ENCODE measurements around the gene FGD6.
A peak's percentile ranks its signal among the peaks of the same experiment; 100 is the strongest.

Gene FGD6

DNA sequence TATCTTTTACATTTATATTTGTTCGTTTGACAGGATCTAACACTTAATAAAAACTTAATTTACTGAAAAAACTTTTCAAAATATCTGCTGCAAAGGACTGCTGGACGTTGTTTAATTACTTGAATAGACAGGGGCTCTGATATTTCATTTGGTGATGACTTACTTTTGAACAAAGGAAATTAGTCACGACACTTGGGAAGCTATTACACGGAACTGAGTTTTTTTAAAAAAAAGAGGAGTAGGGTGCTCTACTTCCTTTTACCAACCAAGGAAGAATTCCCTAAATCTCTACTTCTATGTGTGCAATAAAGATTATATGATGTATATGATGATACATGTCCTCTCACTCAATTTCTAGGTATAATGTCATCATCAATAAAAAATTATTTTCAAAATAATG, 4.7 kb downstream of the FGD6 start:
- ChIA-PET POLR2A (ENCODE audit: low non-redundant PET) (no interaction called here), CTCF (no interaction called here)
- TF ChIP-seq, protein P1, sequence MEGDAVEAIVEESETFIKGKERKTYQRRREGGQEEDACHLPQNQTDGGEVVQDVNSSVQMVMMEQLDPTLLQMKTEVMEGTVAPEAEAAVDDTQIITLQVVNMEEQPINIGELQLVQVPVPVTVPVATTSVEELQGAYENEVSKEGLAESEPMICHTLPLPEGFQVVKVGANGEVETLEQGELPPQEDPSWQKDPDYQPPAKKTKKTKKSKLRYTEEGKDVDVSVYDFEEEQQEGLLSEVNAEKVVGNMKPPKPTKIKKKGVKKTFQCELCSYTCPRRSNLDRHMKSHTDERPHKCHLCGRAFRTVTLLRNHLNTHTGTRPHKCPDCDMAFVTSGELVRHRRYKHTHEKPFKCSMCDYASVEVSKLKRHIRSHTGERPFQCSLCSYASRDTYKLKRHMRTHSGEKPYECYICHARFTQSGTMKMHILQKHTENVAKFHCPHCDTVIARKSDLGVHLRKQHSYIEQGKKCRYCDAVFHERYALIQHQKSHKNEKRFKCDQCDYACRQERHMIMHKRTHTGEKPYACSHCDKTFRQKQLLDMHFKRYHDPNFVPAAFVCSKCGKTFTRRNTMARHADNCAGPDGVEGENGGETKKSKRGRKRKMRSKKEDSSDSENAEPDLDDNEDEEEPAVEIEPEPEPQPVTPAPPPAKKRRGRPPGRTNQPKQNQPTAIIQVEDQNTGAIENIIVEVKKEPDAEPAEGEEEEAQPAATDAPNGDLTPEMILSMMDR (conservative IDR thresholded peaks at IDR 0.05; ENCODE audit: low read depth), result no peak
- DNase-seq (ENCODE audit: low spot score), result peak; percentile 30
- H3K27ac ChIP-seq, result no peak overlapping the region

DNA sequence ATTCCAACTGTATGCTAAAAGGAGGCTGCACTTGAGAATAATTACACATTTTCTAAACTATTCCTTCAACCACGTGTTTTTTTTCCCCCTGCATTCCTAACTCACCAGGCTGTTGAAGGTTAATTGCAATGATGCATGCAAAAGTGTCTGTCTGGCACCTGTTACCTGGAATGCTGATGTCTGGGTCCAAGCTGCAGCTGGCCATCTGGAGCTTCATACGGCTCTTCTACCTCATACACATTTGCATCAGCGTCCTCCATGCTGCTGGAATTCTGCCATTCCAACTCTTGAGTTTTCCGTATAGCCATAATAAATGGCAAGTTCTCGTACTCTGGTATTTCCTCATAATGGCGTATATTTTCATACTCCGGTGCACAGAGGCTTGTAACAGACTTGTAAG, 8.6 kb downstream of the FGD6 start:
- POLR2A ChIA-PET (ENCODE audit: low non-redundant PET), result no interaction called here
- H3K27ac ChIP-seq, result no peak overlapping the region
- CTCF ChIA-PET, result no interaction called here
- no peak for DNase-seq (ENCODE audit: low spot score)
- TF ChIP-seq, protein P1 (conservative IDR thresholded peaks at IDR 0.05; ENCODE audit: low read depth), result no peak

DNA sequence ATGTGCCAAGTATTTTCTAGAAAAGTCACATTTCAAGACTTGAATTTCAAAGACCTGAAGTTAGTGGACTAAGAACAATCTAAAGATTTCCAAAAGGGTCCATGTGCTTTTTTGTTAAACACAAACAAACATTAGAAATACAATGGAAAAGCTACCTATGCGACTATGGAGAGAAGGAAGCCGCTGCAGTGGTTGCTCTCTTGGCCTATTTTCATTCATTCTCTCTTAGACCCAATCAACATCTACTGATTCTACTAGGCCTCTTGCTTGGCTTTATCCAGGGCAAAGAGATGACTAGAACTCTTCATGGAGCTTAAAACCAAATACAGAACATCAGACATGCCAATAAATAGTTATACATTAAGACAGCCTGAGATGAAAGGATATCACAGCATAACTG, 9.9 kb downstream of the FGD6 start:
- no peak overlapping the region for H3K27ac ChIP-seq
- DNase-seq (ENCODE audit: low spot score), result no peak
- ChIA-PET CTCF (interaction anchor here (1.9 kb wide), 1 partner anchor 10 kb away, joined by 9 read pairs; the partner anchor contains the start of genes FGD6 and VEZT), POLR2A (ENCODE audit: low non-redundant PET) (no interaction called here)
- TF ChIP-seq, protein P1 (conservative IDR thresholded peaks at IDR 0.05; ENCODE audit: low read depth), result no peak

- TF ChIP-seq, protein P1 (conservative IDR thresholded peaks at IDR 0.05; ENCODE audit: low read depth), result no peak
- peak overlapping the region; percentile 93 for H3K27ac ChIP-seq
- ChIA-PET CTCF (interaction anchor here (0.6 to 1.9 kb wide), 3 partner anchors 10 to 277 kb away, joined by 3 to 9 read pairs (median 5); partner anchors contain the start of genes FGD6 and VEZT), POLR2A (ENCODE audit: low non-redundant PET) (no interaction called here)
- no peak for DNase-seq (ENCODE audit: low spot score)
Observed at GRCh38 chr12:95206916-95207315, 10.4 kb downstream of the FGD6 start.

GRCh38 chr12:95205685-95206084, 11.6 kb downstream of the FGD6 start:
- CTCF ChIA-PET, result interaction anchor here (0.6 to 1.9 kb wide), 4 partner anchors 11 to 89 kb away, joined by 4 to 9 read pairs (median 5); partner anchors contain the start of genes FGD6 and VEZT
- TF ChIP-seq, protein P1 (conservative IDR thresholded peaks at IDR 0.05; ENCODE audit: low read depth), result no peak
- POLR2A ChIA-PET (ENCODE audit: low non-redundant PET), result interaction anchor here (0.6 kb wide), 1 partner anchor 11 kb away, joined by 12 read pairs; no protein-coding TSS in a partner anchor
- peak; percentile 68 for DNase-seq (ENCODE audit: low spot score)
- peak overlapping the region; percentile 93 for H3K27ac ChIP-seq

- H3K27ac ChIP-seq, result peak overlapping the region; percentile 93
- CTCF ChIA-PET, result interaction anchor here (0.7 kb wide), 1 partner anchor 12 kb away, joined by 4 read pairs; the partner anchor contains the start of genes FGD6 and VEZT
- POLR2A ChIA-PET (ENCODE audit: low non-redundant PET), result no interaction called here
- no peak for DNase-seq (ENCODE audit: low spot score)
- TF ChIP-seq, protein P1 (conservative IDR thresholded peaks at IDR 0.05; ENCODE audit: low read depth), result no peak
Observed at GRCh38 chr12:95205016-95205624, 12.1 kb downstream of the FGD6 start.

Measured in RWPE1 (cell line).